GM19193 (cell line): ENCODE results near the gene VWCE.
A peak's percentile ranks its signal among the peaks of the same experiment; 100 is the strongest.

Experiments used
- POLR2A ChIP-seq: IDR thresholded peaks from 4 replicates; pipeline ENCODE4 v1.6.1; 2011; ENCODE audit not compliant: insufficient read depth, insufficient read length; ENCODE audit errors: extremely low read depth

VWCE gene, protein sequence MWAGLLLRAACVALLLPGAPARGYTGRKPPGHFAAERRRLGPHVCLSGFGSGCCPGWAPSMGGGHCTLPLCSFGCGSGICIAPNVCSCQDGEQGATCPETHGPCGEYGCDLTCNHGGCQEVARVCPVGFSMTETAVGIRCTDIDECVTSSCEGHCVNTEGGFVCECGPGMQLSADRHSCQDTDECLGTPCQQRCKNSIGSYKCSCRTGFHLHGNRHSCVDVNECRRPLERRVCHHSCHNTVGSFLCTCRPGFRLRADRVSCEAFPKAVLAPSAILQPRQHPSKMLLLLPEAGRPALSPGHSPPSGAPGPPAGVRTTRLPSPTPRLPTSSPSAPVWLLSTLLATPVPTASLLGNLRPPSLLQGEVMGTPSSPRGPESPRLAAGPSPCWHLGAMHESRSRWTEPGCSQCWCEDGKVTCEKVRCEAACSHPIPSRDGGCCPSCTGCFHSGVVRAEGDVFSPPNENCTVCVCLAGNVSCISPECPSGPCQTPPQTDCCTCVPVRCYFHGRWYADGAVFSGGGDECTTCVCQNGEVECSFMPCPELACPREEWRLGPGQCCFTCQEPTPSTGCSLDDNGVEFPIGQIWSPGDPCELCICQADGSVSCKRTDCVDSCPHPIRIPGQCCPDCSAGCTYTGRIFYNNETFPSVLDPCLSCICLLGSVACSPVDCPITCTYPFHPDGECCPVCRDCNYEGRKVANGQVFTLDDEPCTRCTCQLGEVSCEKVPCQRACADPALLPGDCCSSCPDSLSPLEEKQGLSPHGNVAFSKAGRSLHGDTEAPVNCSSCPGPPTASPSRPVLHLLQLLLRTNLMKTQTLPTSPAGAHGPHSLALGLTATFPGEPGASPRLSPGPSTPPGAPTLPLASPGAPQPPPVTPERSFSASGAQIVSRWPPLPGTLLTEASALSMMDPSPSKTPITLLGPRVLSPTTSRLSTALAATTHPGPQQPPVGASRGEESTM

DNA sequence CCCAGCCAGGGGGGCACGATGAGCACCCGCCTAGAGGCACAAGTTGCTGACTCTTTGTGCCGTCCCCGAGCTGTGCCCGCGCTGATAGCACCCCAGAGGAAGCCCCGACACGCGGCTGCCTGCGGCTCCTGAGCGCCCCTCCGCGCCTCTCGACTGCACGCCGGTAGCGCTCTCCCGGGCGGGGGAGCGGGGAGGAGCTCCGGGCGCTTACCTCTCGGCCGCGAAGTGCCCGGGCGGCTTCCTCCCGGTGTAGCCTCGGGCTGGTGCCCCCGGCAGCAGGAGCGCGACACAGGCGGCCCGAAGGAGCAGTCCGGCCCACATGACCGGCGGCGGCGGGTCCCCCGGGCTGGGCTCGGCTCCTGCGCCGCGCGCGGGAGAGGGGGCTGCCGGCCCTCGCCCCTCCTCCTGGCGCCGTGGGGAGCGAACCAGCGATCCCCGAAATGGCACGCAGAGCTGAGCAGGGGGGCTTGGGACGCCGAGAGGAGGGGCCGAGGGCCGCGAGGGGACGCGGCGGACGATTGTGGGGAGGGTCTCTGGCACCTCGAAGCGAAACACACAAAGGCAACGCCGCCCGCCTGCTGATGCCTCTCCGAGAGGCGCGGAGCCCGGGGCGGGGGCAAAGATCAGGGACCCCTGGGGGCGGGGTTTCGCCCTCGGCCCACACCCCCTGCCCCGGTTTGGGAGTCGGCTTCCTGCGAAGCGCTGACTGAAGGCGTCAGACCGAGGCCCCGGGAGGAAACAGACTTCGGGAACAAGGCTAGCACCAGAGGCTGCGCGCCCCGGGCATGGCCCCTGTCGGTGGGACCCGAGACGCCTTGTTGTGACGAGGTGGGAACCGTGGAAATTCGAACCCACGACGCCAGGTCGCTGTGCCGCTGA lies at the start of gene VWCE:
TSS of gene VWCE (minus strand) at position 600 of the 879 bp plus-strand sequence. CDS start at position 321, 279 bp downstream.
- peak; percentile 39 for TF ChIP-seq POLR2A

DNA sequence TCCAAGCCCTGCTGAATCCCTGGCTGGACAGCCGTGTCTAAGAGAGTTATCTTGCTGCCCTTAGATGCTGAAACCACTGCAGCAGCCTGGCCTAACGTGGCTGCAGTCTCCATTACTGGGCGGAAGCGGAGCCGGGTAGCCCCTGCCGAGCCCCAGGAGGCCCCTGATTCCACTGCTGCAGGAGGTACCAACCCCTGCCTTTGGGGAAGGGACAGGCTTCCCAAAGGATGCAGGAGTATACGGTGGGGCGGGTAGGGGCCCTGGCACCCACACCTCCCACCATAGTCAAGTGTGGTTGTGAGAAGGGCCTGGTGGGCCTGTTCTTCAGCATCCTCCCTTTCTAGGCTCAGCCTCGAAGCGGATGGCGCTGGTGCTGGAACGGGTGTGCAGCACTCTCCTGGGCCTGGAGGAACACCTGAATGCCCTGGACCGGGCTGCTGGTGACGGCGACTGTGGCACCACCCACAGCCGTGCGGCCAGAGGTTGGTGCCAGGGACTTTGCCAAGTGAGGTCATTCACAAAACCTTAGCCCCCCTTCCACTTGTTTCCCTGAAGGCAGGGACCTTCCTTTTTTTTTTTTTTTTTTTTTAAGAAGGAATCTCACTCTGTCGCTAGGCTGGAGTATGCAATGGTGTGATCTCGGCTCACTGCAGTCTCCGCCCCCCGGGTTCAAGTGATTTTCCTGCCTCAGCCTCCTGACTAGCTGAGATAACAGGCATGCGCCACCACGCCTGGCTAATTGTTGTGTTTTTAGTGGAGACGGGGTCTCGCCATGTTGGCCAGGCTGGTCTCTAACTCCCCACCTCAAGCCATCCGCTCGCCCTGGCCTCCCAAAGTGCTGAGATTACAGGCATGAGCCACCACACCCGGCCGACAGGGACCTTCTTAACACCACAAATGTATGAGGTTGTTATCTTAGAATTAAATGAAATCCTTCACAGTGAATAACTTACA lies 49.0 kb upstream of the VWCE start:
- no peak for TF ChIP-seq POLR2A

DNA sequence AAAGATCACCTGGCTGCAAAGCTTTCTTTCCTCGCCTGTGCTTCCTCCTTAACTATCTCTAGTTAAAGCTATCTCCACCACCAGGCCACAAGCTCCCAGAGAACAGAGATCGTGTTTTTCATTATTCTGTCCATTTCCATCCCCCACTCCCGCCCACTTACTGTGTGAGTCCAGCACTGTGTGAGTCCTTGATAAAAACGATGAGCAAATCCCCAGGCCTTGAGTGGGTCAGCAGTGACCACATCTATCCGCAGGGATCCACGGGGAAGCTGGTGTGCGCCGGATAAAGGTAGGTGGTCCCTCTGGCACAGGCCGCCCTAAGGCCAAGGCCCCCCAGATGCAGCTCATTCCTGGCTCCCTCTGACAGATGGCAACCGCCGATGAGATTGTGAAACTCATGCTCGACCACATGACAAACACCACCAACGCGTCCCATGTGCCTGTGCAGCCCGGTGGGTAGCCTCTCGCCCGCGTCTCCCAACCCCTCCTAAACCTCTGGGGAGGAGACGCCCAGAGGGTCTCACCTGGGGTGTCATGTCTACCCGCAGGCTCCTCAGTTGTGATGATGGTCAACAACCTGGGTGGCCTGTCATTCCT lies 47.2 kb upstream of the VWCE start:
- TF ChIP-seq POLR2A, result no peak

DNA sequence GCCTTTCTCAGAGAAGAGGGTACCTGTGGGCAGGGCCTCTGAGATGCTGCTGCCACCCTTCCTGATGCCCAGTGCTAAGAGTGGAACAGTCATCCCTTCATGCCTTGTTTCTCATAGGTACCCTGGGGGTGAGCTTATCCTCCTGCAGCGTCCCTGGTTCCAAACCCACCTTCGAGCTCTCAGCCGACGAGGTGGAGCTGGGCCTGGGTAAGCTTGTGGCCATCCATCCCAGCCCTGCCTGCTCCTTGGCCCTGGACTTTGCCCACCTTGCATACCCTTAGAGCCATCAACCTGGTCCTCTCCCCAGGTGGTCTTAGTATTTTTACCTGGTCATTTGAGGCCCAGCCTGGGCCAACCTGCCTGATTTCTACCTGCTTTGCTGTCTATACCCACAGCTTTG lies 46.6 kb upstream of the VWCE start:
- no peak for TF ChIP-seq POLR2A

DNA sequence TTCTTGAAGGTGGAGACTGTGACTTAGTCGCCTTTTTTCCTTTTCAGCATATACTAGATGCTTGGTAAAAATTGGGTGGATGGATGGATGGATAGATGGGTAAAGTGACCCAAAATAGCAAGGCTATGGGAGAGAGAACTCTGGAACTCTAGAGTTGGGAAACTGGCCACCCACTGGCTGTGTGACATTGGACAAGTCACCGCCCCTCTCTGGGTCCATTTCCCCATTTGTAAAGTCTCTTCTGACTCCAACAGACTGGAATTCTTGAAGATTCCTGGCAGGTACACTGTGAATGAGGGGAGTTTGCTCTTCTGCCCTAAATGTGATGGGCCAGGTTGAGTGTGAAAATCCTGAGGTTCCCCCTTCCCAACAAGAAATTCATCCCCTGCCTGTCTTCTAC lies 45.9 kb upstream of the VWCE start:
- no peak for TF ChIP-seq POLR2A

DNA sequence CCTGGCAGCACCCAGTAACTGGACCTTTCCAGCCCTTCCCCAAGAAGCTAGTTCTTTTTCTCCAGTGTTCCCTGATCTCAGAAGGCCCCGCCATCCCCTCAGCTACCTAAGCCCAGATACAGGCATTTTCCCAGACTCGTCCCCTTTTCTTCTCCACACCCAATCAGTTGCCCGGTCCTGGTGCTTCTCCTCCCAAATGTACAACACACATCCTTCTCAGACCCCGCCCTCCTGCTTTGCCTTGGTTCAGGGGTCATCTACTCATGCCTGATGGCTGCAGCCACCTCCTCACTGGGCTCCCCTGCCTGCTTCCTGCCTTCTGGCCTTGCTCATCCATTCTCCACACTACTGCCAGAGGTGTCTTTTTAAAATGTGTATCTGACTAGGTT lies 44.4 kb upstream of the VWCE start:
- no peak for TF ChIP-seq POLR2A

DNA sequence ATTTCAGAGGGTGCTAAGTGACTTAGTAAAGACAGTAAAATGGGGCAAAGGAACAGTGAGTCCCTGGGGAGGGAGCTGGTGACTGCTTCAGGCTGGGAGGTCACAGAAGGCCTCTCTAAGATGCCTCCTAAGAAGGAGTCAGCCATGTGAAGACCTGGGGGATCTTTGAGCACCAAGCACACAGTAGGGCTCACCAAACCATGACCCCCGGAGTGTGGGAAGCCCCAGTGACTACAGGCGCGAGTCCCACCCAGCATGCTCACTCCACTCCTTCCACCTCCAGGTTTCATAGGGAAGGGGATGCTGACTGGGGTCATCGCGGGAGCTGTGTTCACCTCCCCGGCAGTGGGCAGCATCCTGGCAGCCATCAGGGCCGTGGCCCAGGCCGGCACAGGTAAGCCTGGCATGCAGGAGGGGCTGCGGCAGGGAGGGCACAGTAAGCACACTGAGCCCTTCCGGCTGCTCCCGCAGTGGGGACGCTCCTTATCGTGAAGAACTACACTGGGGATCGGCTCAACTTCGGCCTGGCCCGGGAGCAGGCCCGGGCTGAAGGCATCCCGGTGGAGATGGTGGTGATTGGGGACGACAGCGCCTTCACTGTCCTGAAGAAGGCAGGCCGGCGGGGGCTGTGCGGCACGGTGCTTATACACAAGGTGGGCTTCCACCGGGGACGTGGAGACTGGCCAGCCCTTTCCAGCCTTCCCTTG lies 43.8 kb upstream of the VWCE start:
- TF ChIP-seq POLR2A, result no peak

DNA sequence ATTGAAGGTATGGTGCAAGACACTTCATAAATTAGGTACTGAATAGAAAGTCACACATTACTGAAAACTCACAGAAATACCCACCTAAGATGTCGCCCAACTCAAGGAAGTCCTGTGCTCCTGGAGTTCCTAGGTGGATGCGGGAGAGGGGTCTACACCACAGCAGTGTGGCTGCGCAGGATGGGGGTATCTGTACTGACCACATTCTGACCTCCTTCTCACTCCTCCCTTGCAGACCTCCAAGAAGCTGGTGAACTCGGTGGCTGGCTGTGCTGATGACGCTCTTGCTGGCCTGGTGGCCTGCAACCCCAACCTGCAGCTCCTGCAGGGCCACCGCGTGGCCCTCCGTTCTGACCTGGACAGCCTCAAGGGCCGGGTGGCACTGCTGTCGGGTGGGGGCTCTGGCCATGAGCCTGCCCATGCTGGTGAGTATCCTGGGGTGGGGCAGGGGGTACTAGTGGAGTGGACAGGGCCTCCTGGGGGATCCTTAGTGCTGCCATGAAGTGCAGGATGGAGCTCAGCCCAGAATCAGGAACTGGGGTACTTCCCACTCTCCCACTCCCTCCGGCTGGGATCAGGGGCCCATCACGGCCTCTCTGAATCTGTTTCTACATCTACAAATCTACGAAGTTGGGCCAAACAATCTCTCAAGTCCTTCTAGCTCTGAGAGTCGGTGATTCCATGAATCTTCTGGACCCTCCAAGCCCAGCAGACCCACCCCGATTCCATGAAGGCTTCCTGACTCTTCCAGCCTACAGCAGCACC lies 42.8 kb upstream of the VWCE start:
- no peak for TF ChIP-seq POLR2A

DNA sequence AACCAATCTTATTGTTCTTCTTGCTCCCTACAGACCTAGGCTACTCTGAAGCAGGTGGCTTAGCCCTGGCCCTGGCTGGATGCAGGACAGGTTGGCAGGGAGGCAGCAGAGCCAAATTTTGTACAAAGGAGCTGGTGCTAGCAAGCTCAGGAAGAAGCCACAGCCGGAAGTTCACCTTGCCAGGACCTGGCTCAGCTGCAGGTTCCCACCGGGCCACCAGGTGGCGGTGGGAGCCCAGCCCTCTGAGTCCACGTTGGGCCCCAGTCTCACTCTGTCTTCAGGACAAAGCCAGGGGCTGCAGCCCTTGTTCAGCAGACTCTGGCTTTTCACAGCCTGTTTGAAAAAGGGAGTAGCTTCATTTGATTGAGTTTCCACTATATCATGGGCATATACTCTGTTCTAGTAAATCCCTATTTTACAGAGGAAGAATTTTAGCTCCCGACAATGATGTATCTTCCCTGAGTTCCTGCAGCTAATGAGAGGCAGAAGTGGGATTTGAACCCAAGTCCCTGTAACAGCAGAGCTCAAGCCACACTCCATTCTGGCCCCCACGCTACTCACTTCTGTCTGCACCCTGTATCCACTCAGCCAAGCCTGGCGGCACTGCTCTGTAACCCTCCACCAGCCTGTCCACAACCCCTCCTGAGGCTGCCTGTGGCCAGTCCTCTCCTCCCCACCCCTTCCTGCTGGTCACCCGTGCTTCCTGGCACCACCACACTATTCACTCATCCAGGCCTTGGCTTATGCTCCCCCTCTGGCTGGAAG lies 41.2 kb upstream of the VWCE start:
- no peak for TF ChIP-seq POLR2A

DNA sequence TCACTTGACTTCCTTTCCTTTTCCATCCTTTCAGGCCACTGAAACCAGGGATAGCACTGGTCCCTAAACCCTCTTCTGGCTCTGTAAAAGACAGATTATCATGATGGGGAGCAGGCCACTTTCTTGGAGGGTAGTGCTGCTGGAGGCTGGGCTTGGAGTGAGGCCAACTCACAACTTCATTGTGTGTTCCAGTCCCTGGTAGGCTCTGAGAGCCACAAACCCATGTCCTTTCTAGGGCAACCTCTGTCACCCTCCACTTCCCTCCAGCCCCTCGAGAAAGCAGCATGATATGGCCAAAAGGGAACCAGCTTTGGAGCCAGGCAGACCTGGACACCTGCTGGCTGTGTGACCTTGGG lies 40.2 kb upstream of the VWCE start:
- no peak for TF ChIP-seq POLR2A

DNA sequence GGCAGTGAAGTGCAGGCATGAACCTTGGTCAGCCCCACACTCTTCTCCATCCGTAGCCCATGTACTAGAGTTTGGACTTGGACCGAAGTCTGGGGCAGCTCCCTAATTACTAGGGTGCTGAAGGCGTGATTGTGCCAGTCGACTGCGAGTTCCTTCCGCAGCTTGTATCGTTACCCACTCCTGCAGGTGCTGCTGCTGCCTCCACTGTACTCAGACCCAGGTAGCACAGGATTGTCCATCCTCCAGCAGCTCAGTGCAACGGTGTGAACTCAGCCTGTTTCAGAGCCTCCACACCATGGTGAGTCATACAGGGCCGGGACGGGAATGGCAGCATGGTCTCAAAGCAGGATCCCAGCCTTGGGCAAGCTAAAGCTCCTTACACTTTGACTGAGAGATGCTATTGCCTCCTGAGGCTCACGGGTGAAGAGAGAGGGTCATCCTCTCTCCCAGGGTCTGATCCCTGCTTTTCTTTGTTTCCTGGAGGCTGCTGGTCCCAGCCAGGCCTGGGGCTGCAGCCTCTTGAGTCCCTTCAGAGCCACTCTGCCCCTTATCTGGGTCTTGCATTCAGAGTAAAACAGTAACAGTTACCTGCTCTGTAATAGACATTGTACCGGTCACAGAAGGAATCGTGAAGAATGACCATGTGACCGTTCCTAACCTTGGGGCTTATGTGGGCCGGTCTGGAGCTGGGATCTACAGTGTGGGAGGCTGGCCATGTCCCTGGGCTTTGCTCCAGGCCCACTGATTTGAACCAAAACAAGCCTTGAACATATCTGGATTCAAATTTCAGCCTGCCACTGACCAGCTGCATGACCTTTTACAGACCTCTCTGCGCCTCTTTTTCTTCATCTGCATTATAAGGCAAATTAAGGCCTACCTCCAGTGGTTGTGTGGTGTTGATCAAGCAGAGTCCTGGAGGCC lies 39.6 kb upstream of the VWCE start:
- no peak for TF ChIP-seq POLR2A
